ELR (cell line): ENCODE data around the gene TLCD3A.
"Not testable (repeated sequence)": the region's sequence is repeated elsewhere in the genome, so short reads cannot be mapped to it uniquely, and the experiment has no call there.

Experiments used
- DNase-seq: peaks from one replicate; pipeline ENCODE4 v3.0.0-alpha.2; 2015; ENCODE audit warnings: low read depth

Gene TLCD3A

GRCh38 chr17:708132-708531, 24.3 kb upstream of the TLCD3A start:
- DNase-seq: no peak

GRCh38 chr17:718075-718474, 14.3 kb upstream of the TLCD3A start:
- DNase-seq: no peak

GRCh38 chr17:720706-721539, 11.5 kb upstream of the TLCD3A start:
- no peak for DNase-seq

- DNase-seq: no peak
Observed at GRCh38 chr17:721540-721937, 10.9 kb upstream of the TLCD3A start.

GRCh38 chr17:725084-725483, 7.3 kb upstream of the TLCD3A start:
- DNase-seq: no peak

- no peak for DNase-seq
Observed at GRCh38 chr17:725746-726145, 6.7 kb upstream of the TLCD3A start.

GRCh38 chr17:726271-726919, 6.0 kb upstream of the TLCD3A start:
- no peak for DNase-seq

- DNase-seq: no peak
Observed at GRCh38 chr17:728911-729310, 3.5 kb upstream of the TLCD3A start.

GRCh38 chr17:731644-732066, 741 bp upstream of the TLCD3A start:
- DNase-seq: no peak

- peak; percentile 67 for DNase-seq
Observed at GRCh38 chr17:732902-733720, 715 bp downstream of the TLCD3A start.

- no peak for DNase-seq
Observed at GRCh38 chr17:733743-734142, 1.3 kb downstream of the TLCD3A start.

- DNase-seq: peak; percentile 17
Observed at GRCh38 chr17:737561-738113, 5.2 kb downstream of the TLCD3A start.

- no peak for DNase-seq
Observed at GRCh38 chr17:740240-741017, 8.0 kb downstream of the TLCD3A start.

- DNase-seq: no peak
Observed at GRCh38 chr17:742147-742793, 9.9 kb downstream of the TLCD3A start.

- no peak for DNase-seq
Observed at GRCh38 chr17:743139-743538, 10.7 kb downstream of the TLCD3A start.

GRCh38 chr17:744937-745336, 12.5 kb downstream of the TLCD3A start:
- no peak for DNase-seq

- DNase-seq: no peak
Observed at GRCh38 chr17:745406-745805, 13.0 kb downstream of the TLCD3A start.

- DNase-seq: no peak
Observed at GRCh38 chr17:746181-746580, 13.8 kb downstream of the TLCD3A start.

- no peak for DNase-seq
Observed at GRCh38 chr17:746783-747629, 14.6 kb downstream of the TLCD3A start.

- not testable (repeated sequence) for DNase-seq
Observed at GRCh38 chr17:748604-749003, 16.2 kb downstream of the TLCD3A start.
